Stimulated activated naive CD8-positive, alpha-beta T cell treated with anti-CD3 and anti-CD28 coated beads, Interleukin-15, Interleukin-2, amounts not matched to agents 100 ng/mL and 50 ng/mL, for 24 hours (primary cell): ENCODE data around the gene BAZ2B.

Experiments
- H3K27ac Mint-ChIP-seq: one replicate; pipeline ENCODE4 v1.8.0; 2021; ENCODE audit warnings: mild to moderate bottlenecking, mixed read lengths
- H3K27me3 Mint-ChIP-seq: one replicate; pipeline ENCODE4 v1.8.0; 2021; ENCODE audit warnings: mixed read lengths
- H3K36me3 Mint-ChIP-seq: one replicate; pipeline ENCODE4 v1.8.0; 2021; ENCODE audit warnings: low read depth, mixed read lengths
- H3K4me1 Mint-ChIP-seq: one replicate; pipeline ENCODE4 v1.8.0; 2021; ENCODE audit warnings: low read depth, mixed read lengths
- H3K4me3 Mint-ChIP-seq: one replicate; pipeline ENCODE4 v1.8.0; 2021; ENCODE audit warnings: mild to moderate bottlenecking, mixed read lengths
- H3K9me3 Mint-ChIP-seq: one replicate; pipeline ENCODE4 v1.8.0; 2021; ENCODE audit warnings: mixed read lengths

BAZ2B gene

GRCh38 chr2:159456500-159457426, 159.6 kb downstream of the BAZ2B start:
- Mint-ChIP-seq H3K36me3 (no peaks in the 10 kb centered on the region), H3K27ac (no peak overlapping the region), H3K4me1 (peaks cover 26% of the 10 kb centered on the region), H3K4me3 (no peak overlapping the region), H3K27me3 (no peaks in the 10 kb centered on the region), H3K9me3 (no peaks in the 10 kb centered on the region)

- Mint-ChIP-seq H3K4me3 (no peak overlapping the region), H3K27ac (no peak overlapping the region), H3K36me3 (no peaks in the 10 kb centered on the region), H3K9me3 (no peaks in the 10 kb centered on the region), H3K4me1 (peaks cover 26% of the 10 kb centered on the region), H3K27me3 (no peaks in the 10 kb centered on the region)
These were observed 160.9 kb downstream of the BAZ2B start for GRCh38 chr2:159455330-159455918.

DNA sequence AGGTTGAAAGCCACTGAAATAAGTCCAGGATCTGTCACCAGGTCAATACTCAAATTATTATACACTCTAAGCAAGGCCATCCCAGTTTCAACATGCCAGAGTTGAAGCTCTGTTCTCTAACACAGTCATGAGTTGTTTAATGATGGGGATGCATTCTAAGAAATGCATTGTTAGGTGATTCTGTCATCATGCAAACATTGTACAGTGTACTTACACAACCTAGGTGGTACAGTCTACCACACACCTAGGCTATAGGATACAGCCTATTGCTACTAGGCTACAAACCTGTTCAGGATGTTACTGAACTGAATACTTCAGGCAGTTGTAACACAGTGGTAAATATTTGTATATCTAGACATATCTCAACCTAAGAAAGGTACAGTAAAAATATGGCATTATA, 162.2 kb downstream of the BAZ2B start:
- Mint-ChIP-seq H3K27me3 (no peaks in the 10 kb centered on the region), H3K4me1 (peaks cover 26% of the 10 kb centered on the region), H3K36me3 (no peaks in the 10 kb centered on the region), H3K9me3 (no peaks in the 10 kb centered on the region), H3K27ac (no peak overlapping the region), H3K4me3 (no peak overlapping the region)

DNA sequence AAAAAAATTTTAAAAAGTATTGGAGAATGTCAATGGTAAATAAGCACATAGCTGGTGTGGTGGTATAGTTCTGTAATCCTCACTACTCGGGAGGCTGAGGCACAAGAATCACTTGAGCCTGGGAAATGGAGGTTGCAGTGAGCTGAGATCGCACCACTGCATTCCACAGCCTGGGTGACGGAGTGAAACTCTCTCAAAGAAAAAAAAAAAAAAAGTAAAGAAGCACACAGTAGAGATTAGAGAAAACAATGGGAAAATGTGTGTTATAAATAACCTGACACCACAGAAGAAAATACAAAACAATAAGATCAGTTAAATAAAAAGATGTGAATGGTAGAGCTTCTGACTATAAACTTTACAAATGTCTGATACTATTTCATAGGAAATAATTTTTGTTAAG, 166.2 kb downstream of the BAZ2B start:
- Mint-ChIP-seq H3K36me3 (peaks cover 12% of the 10 kb centered on the region), H3K4me1 (peaks cover under 1% of the 10 kb centered on the region), H3K9me3 (peaks cover 4% of the 10 kb centered on the region), H3K27ac (no peak overlapping the region), H3K27me3 (no peaks in the 10 kb centered on the region), H3K4me3 (no peak overlapping the region)

DNA sequence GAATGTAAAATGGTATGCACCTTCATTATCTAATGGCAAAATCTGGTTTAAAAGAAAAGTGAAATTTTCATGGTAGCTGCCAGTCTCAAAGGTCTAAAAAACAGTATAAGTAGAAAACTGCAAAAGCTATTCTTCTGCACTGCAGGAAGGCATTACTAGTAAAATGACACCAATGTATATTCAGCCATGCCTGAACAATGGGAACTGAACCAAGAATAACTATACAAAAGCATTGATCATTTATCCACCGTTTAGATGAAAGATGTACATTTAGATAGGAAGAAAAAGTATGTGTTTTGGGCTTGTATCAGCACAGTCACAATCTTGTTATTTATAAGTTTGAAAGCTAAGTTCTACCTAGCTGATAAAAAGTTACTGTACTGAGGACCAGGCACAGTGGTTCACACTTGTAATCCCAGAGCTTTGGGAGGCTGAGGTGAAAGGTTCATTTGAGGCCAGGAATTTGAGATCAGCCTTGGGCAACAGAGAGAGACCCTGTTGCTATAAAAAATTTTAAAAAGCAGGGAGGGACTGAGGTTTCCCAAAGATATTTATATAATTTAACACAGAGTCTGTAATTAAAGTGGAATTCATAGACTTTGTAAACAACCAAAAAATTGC, 166.7 kb downstream of the BAZ2B start:
- H3K4me3 Mint-ChIP-seq, result no peak overlapping the region
- peaks cover 18% of the 10 kb centered on the region for H3K36me3 Mint-ChIP-seq
- H3K27me3 Mint-ChIP-seq, result no peaks in the 10 kb centered on the region
- no peaks in the 10 kb centered on the region for H3K4me1 Mint-ChIP-seq
- H3K9me3 Mint-ChIP-seq, result peaks cover 4% of the 10 kb centered on the region
- H3K27ac Mint-ChIP-seq, result no peak overlapping the region

- Mint-ChIP-seq H3K27ac (no peak overlapping the region), H3K4me3 (no peak overlapping the region), H3K36me3 (peaks cover 25% of the 10 kb centered on the region), H3K4me1 (no peaks in the 10 kb centered on the region), H3K9me3 (peaks cover 4% of the 10 kb centered on the region), H3K27me3 (no peaks in the 10 kb centered on the region)
These were observed 169.5 kb downstream of the BAZ2B start for GRCh38 chr2:159446817-159447216.

DNA sequence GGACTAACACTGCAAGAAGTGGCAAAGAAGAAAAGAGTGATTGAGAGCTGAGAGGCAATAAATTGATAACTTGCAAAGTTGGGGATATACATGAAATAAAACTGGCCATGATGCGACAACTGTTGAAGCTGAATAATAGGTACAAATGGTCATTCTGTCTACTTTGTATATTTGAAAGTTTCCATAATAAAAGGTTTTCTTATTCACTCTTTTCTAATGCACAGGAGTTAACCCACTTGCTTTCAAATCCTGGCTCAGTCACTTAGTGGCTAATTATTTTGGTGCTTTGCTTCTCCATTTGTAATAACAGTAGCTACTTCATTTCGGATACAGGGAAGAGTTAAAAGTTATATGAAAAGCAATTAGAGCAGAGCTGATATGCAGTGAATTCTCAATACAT, 170.1 kb downstream of the BAZ2B start:
- no peak overlapping the region for H3K4me3 Mint-ChIP-seq
- no peaks in the 10 kb centered on the region for H3K4me1 Mint-ChIP-seq
- peaks cover 25% of the 10 kb centered on the region for H3K36me3 Mint-ChIP-seq
- H3K27me3 Mint-ChIP-seq, result no peaks in the 10 kb centered on the region
- peaks cover 4% of the 10 kb centered on the region for H3K9me3 Mint-ChIP-seq
- no peak overlapping the region for H3K27ac Mint-ChIP-seq

GRCh38 chr2:159445307-159445706, 171.0 kb downstream of the BAZ2B start:
- H3K27me3 Mint-ChIP-seq, result no peaks in the 10 kb centered on the region
- H3K4me1 Mint-ChIP-seq, result no peaks in the 10 kb centered on the region
- H3K36me3 Mint-ChIP-seq, result peaks cover 28% of the 10 kb centered on the region
- no peak overlapping the region for H3K4me3 Mint-ChIP-seq
- H3K9me3 Mint-ChIP-seq, result peaks cover 4% of the 10 kb centered on the region
- H3K27ac Mint-ChIP-seq, result no peak overlapping the region

- Mint-ChIP-seq H3K27ac (no peak overlapping the region), H3K4me3 (no peak overlapping the region), H3K9me3 (peaks cover 4% of the 10 kb centered on the region), H3K4me1 (no peaks in the 10 kb centered on the region), H3K36me3 (peaks cover 28% of the 10 kb centered on the region), H3K27me3 (no peaks in the 10 kb centered on the region)
These were observed 171.6 kb downstream of the BAZ2B start for GRCh38 chr2:159444754-159445153.

DNA sequence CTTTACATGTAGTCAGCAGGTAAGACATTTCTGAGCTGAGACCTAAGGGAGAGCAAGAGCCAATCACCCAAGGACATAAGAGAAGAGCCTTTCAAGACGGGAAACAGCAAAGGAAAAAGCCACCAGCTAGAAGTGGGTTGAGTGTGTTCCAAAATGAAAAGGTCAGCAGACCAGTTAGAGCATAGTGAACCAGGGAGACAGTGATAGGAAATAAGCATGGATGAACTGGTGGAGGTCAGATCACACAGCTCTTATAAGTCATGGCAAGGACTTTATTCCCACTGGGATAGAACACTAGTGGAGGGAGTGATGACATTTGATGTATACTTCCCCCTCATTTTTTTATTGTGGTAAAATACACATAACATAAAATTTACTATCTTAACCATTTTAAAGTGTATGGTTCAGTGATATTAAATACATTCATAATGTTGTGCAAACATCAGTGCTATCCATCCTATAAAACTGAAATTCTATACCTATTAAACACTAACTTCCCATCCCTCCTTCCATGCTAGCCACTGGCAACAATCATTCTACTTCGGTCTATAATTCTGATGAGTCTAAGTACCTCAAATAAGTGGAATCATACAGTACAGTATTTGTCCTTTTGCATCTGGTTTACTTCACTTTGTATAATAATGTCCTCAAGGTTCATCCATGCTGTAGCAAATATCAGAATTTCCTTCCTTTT, 174.0 kb downstream of the BAZ2B start:
- H3K27me3 Mint-ChIP-seq, result no peaks in the 10 kb centered on the region
- H3K9me3 Mint-ChIP-seq, result peaks cover 4% of the 10 kb centered on the region
- H3K36me3 Mint-ChIP-seq, result peaks cover 40% of the 10 kb centered on the region
- no peak overlapping the region for H3K4me3 Mint-ChIP-seq
- H3K27ac Mint-ChIP-seq, result no peak overlapping the region
- H3K4me1 Mint-ChIP-seq, result no peaks in the 10 kb centered on the region

- Mint-ChIP-seq H3K27me3 (no peaks in the 10 kb centered on the region), H3K4me3 (no peak overlapping the region), H3K4me1 (no peaks in the 10 kb centered on the region), H3K9me3 (no peaks in the 10 kb centered on the region), H3K36me3 (peaks cover 33% of the 10 kb centered on the region), H3K27ac (no peak overlapping the region)
These were observed 175.2 kb downstream of the BAZ2B start for GRCh38 chr2:159441182-159441581.

DNA sequence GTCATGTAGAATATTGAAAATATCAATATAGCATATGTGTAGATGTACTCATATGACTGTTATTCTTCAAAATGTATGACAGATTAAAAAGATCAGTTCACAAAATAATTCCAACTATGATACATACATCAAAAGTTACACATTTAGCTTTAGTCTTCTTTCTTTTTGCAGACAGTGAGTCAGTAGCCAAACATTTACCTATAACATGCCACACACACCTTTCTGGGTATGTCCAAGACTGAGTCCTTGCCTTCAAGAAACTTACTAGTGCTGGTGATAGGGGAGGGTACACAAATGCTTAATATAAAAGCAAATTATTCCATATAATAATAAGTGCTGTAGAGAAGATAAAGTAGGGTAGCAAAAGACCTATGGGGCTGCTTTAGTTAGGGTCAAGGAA, 176.9 kb downstream of the BAZ2B start:
- Mint-ChIP-seq H3K36me3 (peaks cover 20% of the 10 kb centered on the region), H3K4me1 (no peaks in the 10 kb centered on the region), H3K27me3 (no peaks in the 10 kb centered on the region), H3K27ac (no peak overlapping the region), H3K4me3 (no peak overlapping the region), H3K9me3 (no peaks in the 10 kb centered on the region)

GRCh38 chr2:159438720-159439353, 177.5 kb downstream of the BAZ2B start:
- H3K36me3 Mint-ChIP-seq, result peaks cover 19% of the 10 kb centered on the region
- H3K9me3 Mint-ChIP-seq, result no peaks in the 10 kb centered on the region
- no peaks in the 10 kb centered on the region for H3K27me3 Mint-ChIP-seq
- H3K4me3 Mint-ChIP-seq, result no peak overlapping the region
- H3K4me1 Mint-ChIP-seq, result no peaks in the 10 kb centered on the region
- H3K27ac Mint-ChIP-seq, result no peak overlapping the region

DNA sequence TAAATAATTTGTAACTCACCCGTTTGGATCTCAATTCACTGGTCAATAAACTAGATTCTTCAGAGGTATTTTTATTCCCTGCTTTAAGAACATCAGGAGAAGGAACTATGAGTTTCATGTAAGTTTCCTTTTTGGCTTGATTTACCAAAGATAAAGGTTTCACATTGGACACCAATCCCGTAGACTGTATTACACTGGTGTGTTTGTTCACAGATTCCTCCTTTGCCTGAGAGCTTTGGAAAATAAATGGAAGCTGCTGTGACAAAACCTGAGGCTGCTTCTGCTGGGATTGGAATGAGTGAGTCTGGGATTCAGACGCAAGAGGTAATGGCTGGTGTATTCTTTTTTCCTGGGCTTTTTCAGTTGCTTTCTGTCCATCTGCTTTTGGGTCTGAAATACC, 178.1 kb downstream of the BAZ2B start:
- Mint-ChIP-seq H3K4me1 (no peaks in the 10 kb centered on the region), H3K4me3 (no peak overlapping the region), H3K27me3 (no peaks in the 10 kb centered on the region), H3K36me3 (peaks cover 19% of the 10 kb centered on the region), H3K9me3 (no peaks in the 10 kb centered on the region), H3K27ac (no peak overlapping the region)
